OCI-LY3 (cell line): Measurements from ENCODE around the gene PCMTD2.

Experiments
- H2AFZ ChIP-seq: fragments of 200-600, 300-600 bp; shearing (Covaris generic); 2 replicates; pipeline ENCODE4 v1.6.0; 2014; ENCODE audit warnings: antibody characterized with exemption, low read depth, low read length
- H3K27ac ChIP-seq: fragments of 200-600, 300-600 bp; sonication (generic); 2 replicates; pipeline ENCODE4 v1.5.1; 2014; ENCODE audit warnings: mild to moderate bottlenecking, low read length, moderate library complexity, mixed read lengths
- H3K27me3 ChIP-seq: fragments of 200-600, 300-600 bp; sonication (generic); 2 replicates; pipeline ENCODE4 v1.6.1; 2014; ENCODE audit warnings: low read depth, low read length, mixed read lengths
- H3K36me3 ChIP-seq: fragments of 200-600, 300-600 bp; sonication (generic); replicated peaks from 2 replicates; pipeline ENCODE3; 2014; ENCODE audit warnings: low read depth, low read length, mixed read lengths
- H3K4me1 ChIP-seq: fragments of 300-600, 200-600 bp; sonication (generic); 2 replicates; pipeline ENCODE4 v1.6.1; 2014; ENCODE audit warnings: low read length, mixed read lengths
- H3K4me2 ChIP-seq: fragments of 200-600, 300-600 bp; sonication (generic); 2 replicates; pipeline ENCODE4 v1.6.1; 2014; ENCODE audit warnings: low read length, mixed read lengths
- H3K4me3 ChIP-seq: fragments of 300-600, 200-600 bp; sonication (generic); 2 replicates; pipeline ENCODE4 v1.5.1; 2014; ENCODE audit warnings: antibody characterized with exemption, mild to moderate bottlenecking, low read length, moderate library complexity
- H3K79me2 ChIP-seq: fragments of 300-600, 200-600 bp; shearing (Covaris generic); 2 replicates; pipeline ENCODE4 v1.6.1; 2014; ENCODE audit warnings: mild to moderate bottlenecking, low read length, mixed read lengths
- H3K9ac ChIP-seq: fragments of 300-600, 200-600 bp; shearing (Covaris generic); 2 replicates; pipeline ENCODE4 v1.6.0; 2014; ENCODE audit warnings: mild to moderate bottlenecking, low read length, moderate library complexity
- H3K9me3 ChIP-seq: fragments of 200-600, 300-600 bp; shearing (Covaris generic); 2 replicates; pipeline ENCODE4 v1.6.1; 2014; ENCODE audit warnings: low read length, mixed read lengths; ENCODE audit not compliant: insufficient read depth
- H4K20me1 ChIP-seq: fragments of 200-600, 300-600 bp; sonication (generic); 2 replicates; pipeline ENCODE4 v1.6.1; 2016; ENCODE audit warnings: low read length, mixed read lengths; ENCODE audit not compliant: insufficient read depth
- CTCF ChIP-seq: fragments of 200-600, 300-600 bp; sonication (generic); IDR thresholded peaks from 2 replicates; pipeline ENCODE4 v1.5.1; 2014; ENCODE audit warnings: antibody characterized with exemption, low read length, low read depth
- EZH2phosphoT487 ChIP-seq: fragments of 200-600 bp; shearing (Covaris generic); IDR thresholded peaks from 2 replicates; pipeline ENCODE4 v1.6.1; 2018; ENCODE audit warnings: antibody characterized with exemption, mixed run types, low read depth

PCMTD2 gene

GRCh38 chr20:64265201-64265600, 9.7 kb downstream of the PCMTD2 start:
- Histone ChIP-seq H3K4me2 (no peak overlapping the region), H3K27ac (no peak overlapping the region), H3K79me2 (no peaks in the 10 kb centered on the region), H3K27me3 (no peaks in the 10 kb centered on the region), H3K9me3 (no peaks in the 10 kb centered on the region), H3K9ac (no peak overlapping the region), H3K4me1 (no peaks in the 10 kb centered on the region), H2AFZ (no peak overlapping the region), H3K36me3 (peaks cover 8% of the 10 kb centered on the region), H4K20me1 (no peaks in the 10 kb centered on the region), H3K4me3 (no peak overlapping the region)
- TF ChIP-seq EZH2phosphoT487 (no peak), CTCF (no peak)

- H4K20me1 ChIP-seq = no peaks in the 10 kb centered on the region
- H3K79me2 ChIP-seq = no peaks in the 10 kb centered on the region
- no peaks in the 10 kb centered on the region for H3K9me3 ChIP-seq
- H3K4me1 ChIP-seq = no peaks in the 10 kb centered on the region
- H3K27ac ChIP-seq = no peak overlapping the region
- no peak overlapping the region for H2AFZ ChIP-seq
- no peak overlapping the region for H3K9ac ChIP-seq
- H3K27me3 ChIP-seq = no peaks in the 10 kb centered on the region
- H3K4me2 ChIP-seq = no peak overlapping the region
- no peak overlapping the region for H3K4me3 ChIP-seq
- H3K36me3 ChIP-seq = peaks cover 8% of the 10 kb centered on the region
- TF ChIP-seq EZH2phosphoT487 = no peak
- no peak for TF ChIP-seq CTCF
Observed at GRCh38 chr20:64266988-64267387, 11.4 kb downstream of the PCMTD2 start.

- Histone ChIP-seq H3K4me1 (no peaks in the 10 kb centered on the region), H2AFZ (no peak overlapping the region), H3K36me3 (peaks cover 11% of the 10 kb centered on the region), H3K4me2 (no peak overlapping the region), H3K27ac (no peak overlapping the region), H3K79me2 (no peaks in the 10 kb centered on the region), H3K4me3 (no peak overlapping the region), H3K27me3 (no peaks in the 10 kb centered on the region), H4K20me1 (no peaks in the 10 kb centered on the region), H3K9ac (no peak overlapping the region), H3K9me3 (no peaks in the 10 kb centered on the region)
- no peak for TF ChIP-seq EZH2phosphoT487
- no peak for TF ChIP-seq CTCF
Observed at GRCh38 chr20:64268174-64268573, 12.6 kb downstream of the PCMTD2 start.

- no peak overlapping the region for H3K4me3 ChIP-seq
- H3K4me1 ChIP-seq = no peaks in the 10 kb centered on the region
- H2AFZ ChIP-seq = no peak overlapping the region
- H3K9me3 ChIP-seq = no peaks in the 10 kb centered on the region
- no peaks in the 10 kb centered on the region for H3K27me3 ChIP-seq
- no peak overlapping the region for H3K4me2 ChIP-seq
- H3K79me2 ChIP-seq = no peaks in the 10 kb centered on the region
- no peak overlapping the region for H3K27ac ChIP-seq
- no peak for TF ChIP-seq CTCF
- TF ChIP-seq EZH2phosphoT487 = no peak
- no peaks in the 10 kb centered on the region for H4K20me1 ChIP-seq
- no peak overlapping the region for H3K9ac ChIP-seq
- H3K36me3 ChIP-seq = peaks cover 11% of the 10 kb centered on the region
Observed at GRCh38 chr20:64269604-64270411, 14.3 kb downstream of the PCMTD2 start.
